ENCODE data around the gene P2RX2.

The P2RX2 gene

DNA sequence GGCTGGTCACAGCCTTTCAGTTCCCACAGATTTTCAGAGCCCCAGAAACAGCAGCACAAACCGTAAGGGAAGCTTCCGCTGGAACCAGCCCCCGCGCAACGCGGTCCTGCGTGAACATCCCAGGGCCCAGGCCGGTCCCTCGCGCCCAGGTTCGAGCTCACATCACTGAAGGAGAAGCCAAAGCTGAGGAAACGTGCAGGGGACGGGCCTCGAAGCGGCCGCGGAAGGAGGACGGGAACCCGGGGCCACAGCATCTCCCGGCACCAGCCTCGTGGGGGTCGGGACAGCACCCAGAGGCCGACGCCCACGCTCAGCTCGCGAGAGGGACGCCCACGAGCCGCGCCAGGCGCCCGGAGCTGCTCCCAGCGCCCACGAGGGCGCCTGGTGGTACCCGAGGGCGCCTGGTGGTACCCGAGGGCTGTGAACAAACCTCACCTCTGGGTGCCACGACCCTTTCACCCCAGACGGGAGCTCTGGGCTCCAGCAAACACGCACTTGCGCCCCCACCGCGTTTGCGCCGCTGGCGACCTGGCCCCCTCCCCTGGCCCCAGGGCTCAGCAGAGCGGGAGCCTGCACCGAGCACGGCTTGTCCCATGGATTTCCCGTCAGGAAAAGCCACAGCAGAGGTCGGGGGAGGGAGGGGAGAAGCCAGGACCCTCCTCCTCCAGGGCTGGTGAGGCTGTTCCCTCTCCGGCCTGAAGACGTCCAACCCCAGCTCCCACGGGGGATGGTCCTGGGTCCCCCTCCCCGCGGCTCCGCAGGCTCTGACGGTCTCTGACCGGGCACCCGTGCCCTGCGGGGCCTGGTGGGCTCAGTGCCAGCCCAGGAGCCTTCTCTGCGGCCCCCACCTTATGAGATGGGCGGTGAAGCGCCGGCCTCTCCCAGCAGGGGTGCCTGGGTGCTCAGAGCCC, 15.1 kb upstream of the P2RX2 start:
- DNase-seq = peak in 2 of 4 experiments; percentile 11 to 14

DNA sequence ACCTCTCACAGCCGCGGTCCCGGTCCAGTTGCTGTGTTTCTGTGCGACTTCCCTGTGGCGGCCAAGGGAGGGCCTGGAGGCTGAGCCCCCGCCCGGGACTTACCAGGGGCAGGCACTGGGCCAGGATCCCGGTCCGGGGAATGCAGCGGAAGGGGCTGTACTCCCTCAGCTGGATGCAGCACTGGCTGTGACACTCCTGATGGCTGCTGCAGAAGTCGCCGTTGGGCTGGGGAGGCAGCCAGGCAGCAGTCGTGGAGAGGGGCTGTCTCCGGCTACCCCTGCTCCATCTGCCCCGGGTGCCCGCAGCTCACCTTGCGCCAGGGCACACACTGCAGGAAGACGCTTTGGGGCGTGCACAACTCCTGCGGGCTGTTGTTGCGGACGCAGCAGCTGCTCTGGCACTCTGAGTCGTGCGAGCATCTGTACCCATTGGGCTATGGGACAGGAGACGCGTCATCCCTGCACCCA, 14.4 kb upstream of the P2RX2 start:
- DNase-seq = no peak

DNA sequence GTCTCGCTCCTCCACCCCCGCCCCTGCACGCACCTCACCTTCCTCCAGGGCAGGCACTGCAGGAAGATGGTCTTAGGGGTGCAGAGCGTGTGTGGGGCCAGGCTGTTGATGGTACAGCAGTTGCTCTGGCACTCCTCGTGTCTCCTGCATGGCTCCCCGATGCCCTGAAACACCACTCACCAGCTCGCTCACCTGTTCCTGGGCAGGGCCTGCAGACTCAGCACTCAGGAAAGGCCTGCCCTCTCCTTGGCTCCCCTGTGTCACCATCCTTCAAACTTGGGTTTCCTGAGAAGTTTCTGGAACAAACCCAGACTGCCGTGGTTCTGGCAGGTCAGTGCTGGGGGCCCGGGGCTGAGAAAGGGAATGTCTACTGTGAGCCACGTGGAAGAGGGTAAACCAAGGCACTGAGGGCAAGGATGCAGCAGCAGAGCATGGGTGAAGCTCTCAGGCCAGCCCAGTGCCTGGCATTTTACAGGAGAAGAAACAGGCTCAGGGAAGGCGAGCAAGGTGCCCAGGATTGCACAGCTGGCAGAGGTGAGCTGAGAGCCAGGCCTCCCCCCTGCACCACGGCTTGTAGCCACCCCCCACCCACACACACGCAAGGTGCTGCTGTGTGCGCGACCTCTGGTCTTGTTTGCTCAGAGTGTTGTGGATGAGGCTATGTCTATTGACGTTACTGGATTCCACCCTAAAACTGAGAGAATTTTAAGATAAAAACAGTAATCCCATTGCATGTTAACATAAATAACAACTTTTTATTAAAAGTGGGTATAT, 13.7 kb upstream of the P2RX2 start:
- DNase-seq = no peak

GRCh38 chr12:132605892-132606291, 12.7 kb upstream of the P2RX2 start:
- DNase-seq = no peak

- DNase-seq = no peak
These were observed 12.1 kb upstream of the P2RX2 start for GRCh38 chr12:132606466-132606865.

- no peak for DNase-seq
These were observed 11.6 kb upstream of the P2RX2 start for GRCh38 chr12:132606927-132607326.

DNA sequence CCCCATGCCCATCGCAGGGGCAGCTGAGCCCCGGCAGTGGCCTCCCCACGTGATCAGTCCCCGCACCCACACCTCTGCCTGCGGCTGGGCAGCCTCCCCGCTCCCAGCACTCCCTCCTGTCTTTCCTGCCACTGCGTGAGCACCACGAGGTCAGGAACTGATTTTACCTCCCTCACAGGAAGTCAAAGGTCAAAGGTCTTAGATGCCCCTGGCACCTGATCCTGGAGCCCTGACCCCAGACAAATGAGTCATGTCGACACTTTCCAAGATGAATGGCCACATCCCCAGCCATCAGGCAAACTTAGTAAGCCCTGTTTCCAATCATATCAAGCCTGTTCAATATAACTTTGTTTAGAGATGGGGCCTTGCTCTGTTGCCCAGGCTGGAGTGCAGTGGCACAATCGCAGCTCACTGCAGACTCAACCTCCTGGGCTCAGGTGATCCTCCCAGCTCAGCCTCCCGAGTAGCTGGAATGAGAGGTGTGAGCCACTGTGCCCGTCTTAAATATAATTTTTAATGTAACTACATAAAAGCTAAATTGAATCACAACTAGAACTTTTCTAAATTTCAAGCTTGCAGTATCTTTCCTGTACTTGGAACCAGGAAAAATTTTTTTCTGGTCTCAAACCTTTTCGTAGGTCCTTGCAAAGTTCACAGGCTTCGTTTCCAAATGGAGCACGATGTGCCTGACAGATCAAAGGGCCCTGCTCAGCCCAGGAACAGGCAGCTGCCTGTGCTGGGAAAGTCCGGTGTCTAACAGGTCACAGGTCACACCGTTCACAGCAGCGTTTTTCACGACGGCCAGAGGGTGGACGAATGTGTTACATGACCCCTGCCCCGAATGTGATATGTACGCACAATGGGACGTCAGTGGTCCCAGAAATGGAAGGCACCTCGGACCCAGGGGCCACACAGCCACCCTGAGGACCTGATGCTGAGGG, 10.1 kb upstream of the P2RX2 start:
- DNase-seq = no peak

GRCh38 chr12:132610051-132610759, 8.4 kb upstream of the P2RX2 start, which contains the start of gene LRCOL1:
Gene LRCOL1 (minus strand): TSS chr12:132610582. CDS start chr12:132606251, 4,331 bp downstream.
- DNase-seq = no peak

DNA sequence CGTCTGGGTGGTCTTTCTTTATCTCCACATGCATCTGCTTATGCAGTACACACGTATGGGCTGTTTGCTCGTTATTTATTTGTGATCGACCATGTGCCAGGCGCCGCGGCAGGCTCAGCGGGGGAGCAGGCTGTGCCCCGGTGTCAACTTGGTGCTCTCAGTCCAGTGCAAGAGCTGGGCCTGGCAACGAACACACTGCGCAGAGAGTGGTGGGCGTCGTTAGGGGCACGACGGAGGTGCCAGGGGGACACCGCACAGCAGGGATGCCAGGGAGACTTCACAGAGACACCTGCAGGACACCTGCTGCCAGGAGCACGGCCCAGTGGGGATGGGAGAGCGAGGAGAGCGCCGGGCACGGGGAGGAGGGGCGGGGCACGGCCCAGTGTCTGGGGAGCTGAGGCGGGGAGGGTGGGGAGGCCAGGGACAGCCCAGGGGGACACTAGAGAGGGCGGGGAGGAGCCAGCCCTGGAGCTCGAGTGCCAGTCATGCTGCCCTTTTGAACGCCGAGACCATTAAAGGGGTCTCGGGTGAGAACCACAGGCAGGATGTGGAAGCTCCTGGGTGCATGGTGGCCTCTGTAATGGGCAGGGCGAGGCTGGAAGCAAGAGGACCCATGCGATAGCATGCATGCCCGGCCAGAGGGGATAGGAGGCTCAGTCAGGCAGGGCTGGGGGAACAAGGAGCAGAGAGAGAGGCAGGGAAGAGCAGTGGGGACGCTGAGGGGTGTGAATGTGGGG, 7.5 kb upstream of the P2RX2 start:
- DNase-seq = no peak

- no peak for DNase-seq
These were observed 7.0 kb upstream of the P2RX2 start for GRCh38 chr12:132611620-132612019.

DNA sequence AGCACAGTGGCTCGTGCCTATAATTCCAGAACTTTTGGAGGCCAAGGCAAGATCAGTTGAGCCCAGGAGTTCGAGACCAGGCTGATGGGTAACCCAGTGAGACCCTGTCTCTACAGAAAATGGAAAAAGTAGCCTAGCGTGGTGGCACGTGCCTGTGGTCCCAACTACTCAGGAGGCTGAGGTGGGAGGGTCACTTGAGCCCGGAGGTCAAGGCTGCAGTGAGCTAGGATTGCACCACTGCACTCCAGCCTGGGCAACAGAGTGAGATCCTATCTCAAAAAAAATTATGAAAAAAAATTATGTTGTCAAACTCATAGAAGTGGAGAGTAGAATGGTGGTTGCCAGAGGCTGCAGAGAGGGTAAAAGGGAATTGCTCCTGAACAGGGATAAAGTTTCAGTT, 4.5 kb upstream of the P2RX2 start:
- no peak for DNase-seq

GRCh38 chr12:132614861-132615578, 3.6 kb upstream of the P2RX2 start:
- DNase-seq = peak; percentile 53 to 73 (median 62)

- DNase-seq = no peak
These were observed 3.0 kb upstream of the P2RX2 start for GRCh38 chr12:132615579-132616038.

- DNase-seq = no peak
These were observed 1.4 kb upstream of the P2RX2 start for GRCh38 chr12:132617135-132617701.

DNA sequence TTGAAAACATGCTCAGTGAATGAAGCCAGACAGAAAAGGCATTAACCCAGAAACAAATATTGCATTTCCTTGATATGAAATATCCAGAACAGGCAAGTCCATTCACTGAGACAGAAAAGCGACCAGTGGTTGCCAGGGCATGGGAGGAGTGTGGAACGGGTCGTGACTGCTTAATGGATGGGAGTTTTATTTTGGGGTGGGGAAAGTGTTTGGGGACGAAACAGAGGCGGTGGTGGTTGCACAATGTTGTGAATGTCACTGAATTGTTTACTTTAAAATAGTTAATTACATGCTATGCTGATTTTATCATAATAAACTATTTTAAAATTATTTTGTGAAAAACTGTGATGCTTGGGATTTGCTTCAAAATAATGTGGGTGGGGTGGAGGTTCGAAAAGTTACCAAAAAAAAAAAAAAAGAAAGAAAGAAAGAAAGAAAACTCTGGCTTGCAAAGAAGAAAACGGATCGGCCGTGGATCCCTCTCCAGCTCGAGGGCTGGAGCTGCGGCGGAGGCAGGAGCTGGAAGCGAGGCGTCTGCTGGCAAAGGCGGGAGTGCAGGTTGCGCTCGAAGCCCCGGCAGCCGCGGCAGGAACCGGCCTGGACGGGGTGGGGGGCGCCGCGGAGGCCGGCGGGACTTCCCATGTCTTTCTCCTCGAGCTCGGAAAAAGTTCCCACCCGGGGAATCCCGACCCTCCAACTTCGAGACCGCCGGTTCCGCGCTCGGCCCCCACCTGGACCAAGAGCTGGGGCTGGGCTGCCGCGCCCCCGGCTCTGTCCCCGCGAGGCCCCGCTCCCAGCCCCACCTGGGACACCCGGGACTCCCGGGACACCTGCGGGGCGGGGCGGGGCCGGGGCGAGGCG, 524 bp upstream of the P2RX2 start:
- no peak for DNase-seq

- DNase-seq = no peak
These were observed 452 bp downstream of the P2RX2 start for GRCh38 chr12:132619071-132619385.

DNA sequence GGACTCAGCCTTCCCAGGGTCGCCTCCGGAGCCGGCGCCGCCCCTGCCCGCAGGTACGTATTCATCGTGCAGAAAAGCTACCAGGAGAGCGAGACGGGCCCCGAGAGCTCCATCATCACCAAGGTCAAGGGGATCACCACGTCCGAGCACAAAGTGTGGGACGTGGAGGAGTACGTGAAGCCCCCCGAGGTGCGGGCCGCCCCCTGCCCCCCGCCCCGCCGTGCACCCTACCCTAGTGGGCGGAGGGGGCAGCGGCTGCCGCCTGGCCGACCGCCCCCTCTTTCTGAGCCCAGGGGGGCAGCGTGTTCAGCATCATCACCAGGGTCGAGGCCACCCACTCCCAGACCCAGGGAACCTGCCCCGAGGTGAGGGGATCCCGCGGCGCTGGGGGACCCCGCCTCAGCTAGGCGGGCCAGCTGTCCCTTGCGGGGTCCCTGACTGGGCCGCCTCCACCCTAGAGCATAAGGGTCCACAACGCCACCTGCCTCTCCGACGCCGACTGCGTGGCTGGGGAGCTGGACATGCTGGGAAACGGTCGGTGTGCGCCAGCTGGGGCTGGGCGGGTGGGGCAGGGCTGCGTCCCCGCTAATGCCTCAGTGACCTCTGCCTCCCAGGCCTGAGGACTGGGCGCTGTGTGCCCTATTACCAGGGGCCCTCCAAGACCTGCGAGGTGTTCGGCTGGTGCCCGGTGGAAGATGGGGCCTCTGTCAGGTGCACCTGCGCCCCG, 973 bp downstream of the P2RX2 start:
- DNase-seq = no peak

DNA sequence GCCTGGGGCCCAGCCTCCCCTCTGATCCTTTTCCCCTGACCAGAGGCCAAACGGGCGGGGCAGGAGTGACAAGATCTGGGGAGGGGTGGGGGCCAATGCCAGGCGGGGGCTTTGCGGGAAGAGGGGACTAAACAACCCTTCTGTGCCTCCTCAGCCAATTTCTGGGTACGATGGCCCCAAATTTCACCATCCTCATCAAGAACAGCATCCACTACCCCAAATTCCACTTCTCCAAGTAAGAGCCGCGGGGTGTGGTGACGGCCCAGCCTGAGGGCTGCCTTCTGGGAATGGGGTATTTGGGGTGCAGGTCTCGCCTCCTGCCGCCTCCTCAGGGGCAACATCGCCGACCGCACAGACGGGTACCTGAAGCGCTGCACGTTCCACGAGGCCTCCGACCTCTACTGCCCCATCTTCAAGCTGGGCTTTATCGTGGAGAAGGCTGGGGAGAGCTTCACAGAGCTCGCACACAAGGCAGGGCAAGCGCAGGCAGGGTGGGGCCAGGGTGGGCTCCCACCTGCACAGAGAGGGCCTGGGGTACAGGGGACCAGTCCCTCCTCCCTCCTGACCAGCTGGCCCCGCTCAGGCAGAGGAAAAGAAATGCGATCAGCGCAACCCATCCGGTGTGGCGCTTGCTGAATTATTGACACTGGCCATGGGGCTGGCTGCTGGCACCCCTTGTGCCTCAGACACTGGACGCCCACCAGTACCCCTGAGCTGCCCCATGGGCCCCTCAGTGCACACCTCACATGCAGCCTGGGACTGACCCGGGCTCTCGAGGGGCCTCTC, 1.7 kb downstream of the P2RX2 start:
- DNase-seq = no peak

All from activated CD4-positive, CD25-positive, alpha-beta regulatory T cell (primary cell).